ENCODE results near the gene KBTBD4. TPM values are rescaled to one million over a fixed set of nuclear protein-coding genes. Genes with fewer than 3 reads are reported as not detected.
A peak's percentile ranks its signal among the peaks of the same experiment; 100 is the strongest.

The KBTBD4 gene
- total RNA-seq, 6 experiments from 2014 or later, result 6.5 to 9.2 (median 7.3) TPM

- 34% methylated on average over 7 of the region's 9 CpGs for WGBS (ENCODE audit: insufficient coverage, low coverage, low lambda C conversion rate, missing lambda C conversion rate)
- peak overlapping the region; percentile 93 to 95 (median 93) for H3K27ac ChIP-seq
These were observed 25.4 kb downstream of the KBTBD4 start for GRCh38 chr11:47553406-47553743.

GRCh38 chr11:47552566-47553405 is 26.0 kb downstream of the KBTBD4 start, which contains the start of gene CELF1:
Gene CELF1, minus strand, starts transcription at chr11:47553132. Its CDS starts 53,609 bp downstream, at chr11:47499523.
- peak; percentile 95 to 97 (median 96) for TF ChIP-seq CTCF (IDR thresholded peaks at IDR 0.05)
- TF ChIP-seq POLR2A (IDR thresholded peaks at IDR 0.05), result peak; percentile 51
- Histone ChIP-seq H3K4me3 (peak within 1 kb of the TSS; percentile 71 to 93 (median 92)), H3K4me1 (peaks cover 0 to 31% (median 14%) of the 10 kb centered on the region in 4 donors), H3K27me3 (no peaks in the 10 kb centered on the region), H3K36me3 (no peaks in the 10 kb centered on the region), H3K27ac (peak within 1 kb of the TSS; percentile 93 to 95 (median 93)), H3K9me3 (no peaks in the 10 kb centered on the region)
- ATAC-seq (peak; percentile 89 to 98 (median 92)), DNase-seq (peak; percentile 93 to 95 (median 94))
- intact Hi-C loops (cut with DNase I), result no loop called here
- WGBS (ENCODE audit: insufficient coverage, low coverage, low lambda C conversion rate, missing lambda C conversion rate), result 1% methylated on average over 20 of the region's 89 CpGs

More at GRCh38 chr11:47553406-47553743, 25.4 kb downstream of the KBTBD4 start:
- no peaks in the 10 kb centered on the region for H3K36me3 ChIP-seq
- no peaks in the 10 kb centered on the region for H3K9me3 ChIP-seq
- no peaks in the 10 kb centered on the region for H3K27me3 ChIP-seq
- H3K4me1 ChIP-seq, result peaks cover 0 to 25% (median 11%) of the 10 kb centered on the region in 4 donors
- TF ChIP-seq POLR2A (IDR thresholded peaks at IDR 0.05) (no peak), CTCF (IDR thresholded peaks at IDR 0.05) (no peak)
- intact Hi-C loops (cut with DNase I), result no loop called here
- DNase-seq, result no peak
- ATAC-seq, result peak in 2 of 4 donors; percentile 5 to 9
- H3K4me3 ChIP-seq, result peak overlapping the region; percentile 71 to 93 (median 92)

GRCh38 chr11:47552056-47552565 is 26.7 kb downstream of the KBTBD4 start:
- Histone ChIP-seq H3K9me3 (no peaks in the 10 kb centered on the region), H3K4me1 (peaks cover 0 to 38% (median 18%) of the 10 kb centered on the region in 4 donors), H3K36me3 (no peaks in the 10 kb centered on the region), H3K27ac (peak overlapping the region; percentile 93 to 95 (median 93)), H3K4me3 (peak overlapping the region; percentile 71 to 93 (median 92)), H3K27me3 (no peaks in the 10 kb centered on the region)
- peak; percentile 11 to 26 (median 14) for ATAC-seq
- TF ChIP-seq POLR2A (IDR thresholded peaks at IDR 0.05) (no peak), CTCF (IDR thresholded peaks at IDR 0.05) (no peak)
- peak; percentile 51 to 67 (median 62) for DNase-seq
- intact Hi-C loops (cut with DNase I), result no loop called here
- WGBS (ENCODE audit: insufficient coverage, low coverage, low lambda C conversion rate, missing lambda C conversion rate), result 0% methylated on average over 13 of the region's 22 CpGs

- intact Hi-C loops (cut with DNase I), result no loop called here
- Histone ChIP-seq H3K36me3 (no peaks in the 10 kb centered on the region), H3K27me3 (no peaks in the 10 kb centered on the region), H3K9me3 (no peaks in the 10 kb centered on the region), H3K4me1 (peaks cover 0 to 47% (median 23%) of the 10 kb centered on the region in 4 donors), H3K4me3 (peak overlapping the region; percentile 71 to 93 (median 92)), H3K27ac (peak overlapping the region; percentile 93 to 95 (median 93))
- no peak for ATAC-seq
- TF ChIP-seq POLR2A (IDR thresholded peaks at IDR 0.05), result no peak
- TF ChIP-seq CTCF (IDR thresholded peaks at IDR 0.05), result peak; percentile 11 to 44 (median 28)
- DNase-seq, result no peak
These were observed 27.7 kb downstream of the KBTBD4 start for GRCh38 chr11:47551086-47551485.

Measured in right lobe of liver (tissue), 6 donors.